Measurements from ENCODE around the gene ZSWIM6.

ZSWIM6 gene

DNA sequence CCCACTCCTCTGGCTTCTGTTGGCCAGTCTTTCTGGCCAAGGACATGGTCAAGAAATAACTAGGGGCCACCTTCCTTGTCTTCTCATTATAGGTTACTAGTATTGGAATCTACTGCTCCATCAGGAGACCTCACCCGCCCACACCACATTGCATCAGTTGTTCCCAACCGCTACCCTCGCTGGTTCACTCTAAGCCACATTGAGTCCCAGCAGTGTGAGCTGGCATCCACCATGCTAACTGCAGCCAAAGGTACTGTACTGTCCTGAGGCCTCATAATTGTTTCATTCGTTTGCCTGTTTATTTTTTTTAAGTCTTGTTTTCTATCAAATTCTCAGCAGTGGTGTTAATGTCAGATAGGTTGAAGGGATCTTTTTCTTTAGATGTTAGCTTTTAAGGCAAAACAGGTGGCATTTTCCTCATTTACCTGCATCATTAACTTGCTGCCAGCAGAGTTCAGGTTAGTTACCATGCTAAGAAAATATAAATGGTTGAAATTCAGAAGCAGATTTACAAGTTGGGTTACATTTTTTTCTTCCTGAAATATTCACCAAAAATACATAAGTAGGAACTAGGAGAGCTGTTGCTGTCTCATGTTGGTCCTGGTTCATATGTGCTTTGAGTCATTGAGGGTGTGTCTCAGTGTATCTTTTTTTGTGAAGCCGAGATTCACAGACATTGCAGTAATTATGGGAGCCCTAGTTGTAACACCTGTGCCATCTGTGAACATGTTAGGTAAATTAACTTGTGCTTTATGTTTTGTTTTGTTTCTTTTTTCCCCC lies 206.9 kb downstream of the ZSWIM6 start:
- DNase-seq (ENCODE audit: low spot score): no peak

DNA sequence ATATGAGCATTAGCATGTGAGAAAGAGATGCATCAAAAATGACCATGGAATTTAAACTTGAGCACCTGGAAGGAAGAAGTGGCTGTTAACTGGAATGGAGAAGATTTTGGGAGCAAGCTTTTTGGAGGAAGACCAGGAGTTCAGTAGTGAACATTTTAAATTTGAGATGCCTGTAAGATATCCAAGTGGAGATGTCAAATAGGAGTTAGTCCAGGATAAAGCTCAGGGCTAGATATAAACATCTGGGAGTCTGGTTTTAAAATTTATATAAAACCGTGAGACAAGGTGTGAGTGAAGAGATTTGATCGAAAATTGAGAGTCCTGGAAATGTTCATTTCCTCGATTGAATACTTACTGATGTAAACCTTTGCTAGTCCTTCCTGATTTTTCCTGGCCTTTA lies 217.5 kb downstream of the ZSWIM6 start:
- no peak for DNase-seq (ENCODE audit: low spot score)

DNA sequence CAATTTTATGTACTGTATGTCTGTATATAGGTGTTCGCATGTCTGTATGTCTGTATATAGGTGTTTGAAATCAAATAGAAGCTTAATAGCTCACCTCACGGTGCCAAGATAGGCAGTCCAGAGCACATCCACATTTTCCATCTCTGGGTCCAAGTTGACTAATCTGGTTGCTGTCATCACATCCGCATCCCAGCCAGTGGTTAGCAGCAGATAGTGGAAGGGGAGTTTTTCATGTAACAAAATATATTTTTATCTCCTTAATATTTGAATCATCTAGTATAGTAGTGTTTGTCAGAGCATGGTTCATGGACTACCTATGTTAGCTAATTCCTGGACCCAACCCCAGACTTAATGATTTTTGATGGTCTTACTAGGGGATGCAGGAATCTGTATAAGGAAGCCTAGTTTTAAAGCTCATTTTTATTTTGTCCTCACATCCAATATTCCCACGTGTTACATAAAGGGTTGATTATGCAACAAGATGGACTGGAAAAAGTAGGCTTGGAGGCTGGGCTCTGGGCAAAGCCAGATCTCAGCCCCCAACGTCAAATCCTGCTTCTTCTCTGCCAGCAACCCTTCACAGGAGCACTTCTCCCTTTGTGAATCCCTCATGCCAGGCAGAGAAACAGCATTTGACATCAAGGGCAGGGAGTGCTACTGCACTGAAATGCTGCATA lies 219.7 kb downstream of the ZSWIM6 start:
- no peak for DNase-seq (ENCODE audit: low spot score)

DNA sequence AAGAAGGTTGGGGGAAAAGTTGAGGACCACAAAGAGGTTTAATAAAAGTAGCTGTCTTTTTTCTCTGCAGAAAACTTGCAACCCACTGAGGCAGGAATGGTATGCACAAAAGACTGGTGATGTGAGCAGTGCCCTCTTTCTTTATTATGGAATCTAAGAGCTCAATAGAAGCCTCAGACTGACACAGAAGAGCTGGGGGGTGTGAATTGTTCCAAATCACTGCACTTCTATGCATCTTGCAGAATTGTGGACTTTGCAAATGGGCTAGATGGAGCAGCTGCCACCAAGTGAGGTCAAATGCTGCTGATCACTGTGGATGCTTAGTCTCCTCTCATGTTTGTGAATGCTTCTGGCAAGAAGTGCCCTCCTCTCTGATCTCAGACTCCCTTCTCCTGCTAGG lies 227.1 kb downstream of the ZSWIM6 start:
- DNase-seq (ENCODE audit: low spot score): no peak

DNA sequence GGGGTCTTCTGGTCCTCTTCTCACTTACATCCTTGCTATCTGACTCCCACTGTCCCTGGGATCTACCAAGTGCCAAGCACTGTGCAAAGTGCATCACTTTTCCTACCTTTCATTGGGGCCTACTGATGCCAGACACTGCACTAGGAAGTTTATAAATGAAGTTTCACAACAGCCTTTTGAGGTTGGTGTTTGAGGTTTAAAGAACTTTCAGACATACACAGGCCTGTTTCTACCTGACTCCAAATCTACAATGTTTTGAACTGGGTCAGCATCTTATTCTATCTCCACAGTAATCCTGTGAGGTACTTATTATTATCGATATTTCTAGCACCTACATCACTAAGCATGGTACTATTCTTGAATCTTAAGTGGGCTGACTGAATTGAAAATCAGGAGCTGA lies 227.7 kb downstream of the ZSWIM6 start:
- no peak for DNase-seq (ENCODE audit: low spot score)

- no peak for DNase-seq (ENCODE audit: low spot score)
Measured at GRCh38 chr5:61563401-61563800, 231.3 kb downstream of the ZSWIM6 start.

GRCh38 chr5:61567337-61567736 lies 235.3 kb downstream of the ZSWIM6 start:
- DNase-seq (ENCODE audit: low spot score): no peak

DNA sequence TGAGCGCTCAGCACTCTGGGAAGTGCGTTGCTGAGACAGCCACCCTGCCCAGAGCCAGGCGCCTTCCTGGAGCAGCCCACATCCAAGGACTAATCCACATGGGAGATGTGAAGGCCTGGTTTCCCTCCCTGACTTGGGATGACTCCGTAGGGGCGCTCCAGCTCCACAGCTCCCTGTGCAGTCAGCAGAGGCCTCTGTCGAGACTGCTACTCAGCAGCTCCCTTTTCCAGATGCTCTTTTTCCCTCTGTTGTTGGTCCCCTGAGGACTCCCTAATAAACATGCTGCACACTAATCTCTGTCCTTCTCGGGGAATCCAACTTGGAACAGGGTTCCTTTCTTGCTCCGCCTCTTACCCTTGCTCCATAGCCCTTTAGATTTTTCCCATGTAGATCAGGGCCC lies 237.3 kb downstream of the ZSWIM6 start:
- no peak for DNase-seq (ENCODE audit: low spot score)

GRCh38 chr5:61570767-61571166 lies 238.7 kb downstream of the ZSWIM6 start:
- DNase-seq (ENCODE audit: low spot score): no peak

DNA sequence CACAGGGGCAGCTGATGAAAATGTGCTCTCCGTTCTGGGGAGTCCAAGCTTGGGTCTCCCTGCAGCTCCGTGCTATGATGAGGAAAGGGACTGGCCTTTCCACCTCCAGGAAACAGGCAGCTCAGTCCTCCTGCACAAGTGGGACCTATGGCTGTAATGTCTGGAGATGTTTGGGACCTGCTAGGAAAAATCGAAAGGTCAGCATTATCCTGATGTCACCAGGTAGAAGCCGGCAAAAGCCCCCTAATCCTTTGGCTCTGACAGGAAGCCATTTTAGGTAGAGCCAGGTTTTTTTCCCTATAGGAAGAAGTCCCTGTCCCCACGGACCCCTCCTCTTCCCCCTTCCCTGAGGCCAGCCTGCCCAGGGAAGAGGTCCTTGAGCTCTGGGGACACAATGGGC lies 240.9 kb downstream of the ZSWIM6 start:
- DNase-seq (ENCODE audit: low spot score): no peak

- peak; percentile 73 for DNase-seq (ENCODE audit: low spot score)
Measured at GRCh38 chr5:61575103-61575502, 243.0 kb downstream of the ZSWIM6 start.

DNA sequence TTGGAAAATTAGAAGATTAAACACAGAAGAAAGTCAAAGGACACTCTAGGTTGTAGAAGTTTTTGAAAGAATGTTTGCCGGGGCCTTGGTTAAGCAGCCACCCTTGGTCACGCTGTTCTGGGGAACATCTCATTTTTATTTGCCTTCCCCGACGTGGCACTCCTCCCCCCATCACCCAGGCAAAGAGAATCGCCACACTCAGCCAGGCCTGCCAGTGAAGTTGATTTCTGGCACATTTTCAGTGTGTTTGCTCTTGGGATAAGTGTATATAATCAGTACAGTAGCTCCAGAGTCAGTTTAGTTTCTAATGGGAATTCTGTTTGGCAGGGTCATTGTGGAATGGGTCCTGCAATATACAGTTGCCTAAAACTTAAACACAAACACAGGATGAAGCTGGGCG lies 243.5 kb downstream of the ZSWIM6 start:
- DNase-seq (ENCODE audit: low spot score): no peak

DNA sequence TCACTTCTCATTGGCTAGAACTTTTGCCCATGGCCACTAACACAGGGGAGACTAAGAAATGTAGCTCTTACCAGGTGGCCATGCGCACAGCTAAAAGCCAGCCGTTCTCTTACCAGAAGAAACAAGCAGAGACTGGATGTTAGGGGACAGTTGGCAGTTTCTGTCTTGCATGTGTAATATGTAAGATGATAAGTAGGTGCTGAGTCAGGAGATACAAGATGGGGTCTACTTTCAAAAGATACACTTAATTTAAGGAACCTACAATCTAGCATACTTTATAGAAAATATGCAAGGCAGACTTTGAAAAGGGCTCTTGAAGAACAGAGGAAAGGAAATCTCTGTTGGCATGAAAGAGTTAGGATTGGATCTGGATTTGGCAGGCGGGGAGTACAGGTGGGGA lies 244.5 kb downstream of the ZSWIM6 start:
- no peak for DNase-seq (ENCODE audit: low spot score)

- DNase-seq (ENCODE audit: low spot score): no peak
Measured at GRCh38 chr5:61578858-61579503, 246.9 kb downstream of the ZSWIM6 start.

DNA sequence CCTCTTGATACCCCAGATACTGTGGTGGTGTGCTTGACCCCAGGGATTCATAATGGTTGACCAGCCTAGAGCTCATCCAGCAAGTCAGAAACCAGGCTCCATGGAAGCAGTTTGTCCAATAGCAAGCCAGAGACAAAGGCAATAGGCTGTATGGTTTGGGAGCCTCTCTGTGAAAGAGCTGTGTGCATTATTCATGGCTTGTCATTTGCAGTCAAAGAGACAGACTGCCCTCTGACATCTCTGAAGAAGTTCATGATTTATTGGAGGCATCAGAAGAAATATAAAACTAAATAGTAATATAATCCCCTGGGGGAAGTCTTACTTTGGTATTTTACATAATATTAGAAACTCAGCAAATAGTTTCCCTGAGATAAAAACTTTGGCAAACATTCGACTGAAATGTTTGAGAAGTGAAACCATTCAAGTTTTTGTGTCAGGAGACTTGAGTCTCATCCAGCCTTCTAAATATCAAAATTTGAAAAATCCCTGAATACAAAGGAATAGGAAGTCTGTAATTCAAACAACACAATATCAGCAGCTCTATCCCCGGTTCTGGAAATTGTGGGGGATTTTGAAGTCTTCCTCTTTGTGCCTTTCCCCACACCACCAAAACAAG lies 250.3 kb downstream of the ZSWIM6 start:
- DNase-seq (ENCODE audit: low spot score): no peak

DNA sequence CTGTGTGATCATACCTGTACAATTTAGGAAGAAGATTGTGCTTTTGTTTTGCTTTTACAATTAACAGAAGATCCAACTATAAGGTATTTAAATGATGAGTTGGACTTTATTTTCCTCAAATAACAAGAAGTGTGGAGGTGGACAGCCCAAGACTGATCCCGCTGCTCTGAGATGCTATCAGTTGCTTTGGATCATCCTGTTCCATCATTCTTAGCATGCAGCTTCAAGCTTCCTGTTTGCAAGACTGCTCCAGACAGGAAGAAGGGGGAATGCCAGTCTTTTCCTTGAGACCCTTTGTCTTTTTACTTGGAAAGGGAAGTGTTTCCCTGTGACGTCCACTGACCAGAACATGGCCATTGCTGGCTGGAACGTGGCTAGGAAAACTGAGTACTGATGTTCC lies 250.8 kb downstream of the ZSWIM6 start:
- no peak for DNase-seq (ENCODE audit: low spot score)

GRCh38 chr5:61586096-61587084 lies 254.3 kb downstream of the ZSWIM6 start:
- no peak for DNase-seq (ENCODE audit: low spot score)

GRCh38 chr5:61587125-61587524 lies 255.1 kb downstream of the ZSWIM6 start:
- no peak for DNase-seq (ENCODE audit: low spot score)

DNA sequence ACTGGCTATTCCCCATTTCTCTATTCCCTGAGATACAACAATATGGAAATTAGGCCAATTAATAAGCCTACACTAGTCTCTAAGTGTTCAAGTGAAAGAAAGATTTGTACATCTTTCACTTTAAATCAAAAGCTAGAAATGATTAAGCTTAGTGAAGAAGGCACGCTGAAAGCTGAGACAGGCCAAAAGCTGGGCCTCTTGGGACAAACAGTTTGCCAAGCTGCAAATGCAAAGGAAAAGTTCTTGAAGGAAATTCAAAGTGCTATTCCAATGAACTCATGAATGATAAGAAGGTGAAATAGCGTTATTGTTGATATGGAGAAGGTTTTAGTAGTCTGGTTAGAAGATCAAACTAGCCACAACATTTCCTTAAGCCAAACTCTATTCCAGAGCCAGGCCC lies 256.2 kb downstream of the ZSWIM6 start:
- no peak for DNase-seq (ENCODE audit: low spot score)

DNA sequence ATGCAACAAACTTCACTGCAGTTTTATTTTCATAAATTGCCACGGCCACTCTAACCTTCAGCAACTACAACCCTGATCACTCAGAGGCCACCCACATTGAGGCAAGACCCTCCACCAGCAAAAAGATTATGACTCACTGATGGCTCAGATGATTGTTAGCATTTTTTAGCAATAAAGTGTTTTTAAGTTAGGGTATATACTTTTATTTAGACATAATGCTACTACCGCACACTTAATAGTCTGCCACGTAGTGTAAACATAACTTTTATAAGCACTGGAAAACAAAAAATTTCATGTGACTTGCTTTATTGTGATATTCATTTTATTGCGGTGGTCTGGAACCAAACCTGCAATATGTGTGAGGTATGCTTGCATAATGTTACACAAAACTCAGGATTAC lies 257.9 kb downstream of the ZSWIM6 start:
- no peak for DNase-seq (ENCODE audit: low spot score)

GRCh38 chr5:61590473-61590872 lies 258.4 kb downstream of the ZSWIM6 start:
- DNase-seq (ENCODE audit: low spot score): no peak

- DNase-seq (ENCODE audit: low spot score): no peak
Measured at GRCh38 chr5:61591859-61592258, 259.8 kb downstream of the ZSWIM6 start.

Measured in kidney tubule cell (primary cell).